Lung (tissue), 12 donors: Measurements from ENCODE around the gene DIPK1C. TPM values are rescaled to one million over a fixed set of nuclear protein-coding genes. Genes with fewer than 3 reads are reported as not detected.

Source experiments
- ATAC-seq: fragments of 200-7000 bp; cut with Tn5 transposase; one replicate; pipeline ENCODE4 v1.9.1; 2020; ENCODE audit warnings: moderate number of reproducible peaks; ENCODE audit not compliant: insufficient read depth, low FRiP score
- DNase-seq, 3 donors: peaks; one replicate each; pipeline ENCODE4 v3.0.0-alpha.2; 2013 to 2017
- H3K27ac ChIP-seq, 2 donors: one replicate each; pipeline ENCODE4 v1.5.1; 2013; ENCODE audit warnings: mild to moderate bottlenecking in 2 of 2, moderate library complexity in 2 of 2, control low read depth in 1 of 2, inconsistent platforms in 1 of 2, low read depth in 1 of 2, low read length in 1 of 2
- H3K27me3 ChIP-seq, 3 donors: one replicate each; pipeline ENCODE4 v1.5.1; 2013; ENCODE audit warnings: low read length in 2 of 3; ENCODE audit not compliant: control insufficient read depth in 3 of 3, insufficient read depth in 3 of 3
- H3K36me3 ChIP-seq, 4 donors: one replicate each; pipeline ENCODE4 v1.5.1; 2013; ENCODE audit warnings: low read length in 4 of 4, mild to moderate bottlenecking in 1 of 4, moderate library complexity in 1 of 4; ENCODE audit not compliant: control insufficient read depth in 4 of 4, insufficient read depth in 4 of 4
- H3K4me1 ChIP-seq, 5 donors: one replicate each; pipeline ENCODE4 v1.5.1; 2013; ENCODE audit warnings: low read length in 5 of 5, mild to moderate bottlenecking in 2 of 5, moderate library complexity in 1 of 5; ENCODE audit not compliant: control insufficient read depth in 5 of 5, insufficient read depth in 5 of 5
- H3K4me3 ChIP-seq: one replicate; pipeline ENCODE4 v1.5.1; 2013; ENCODE audit warnings: mild to moderate bottlenecking, control low read depth, moderate library complexity
- H3K9ac ChIP-seq, 2 donors: one replicate each; pipeline ENCODE4 v1.5.1; 2013; ENCODE audit warnings: low read length in 2 of 2, control low read depth in 1 of 2; ENCODE audit not compliant: insufficient read depth in 1 of 2
- H3K9me3 ChIP-seq, 4 donors: one replicate each; pipeline ENCODE4 v1.5.1; 2013; ENCODE audit warnings: low read length in 3 of 4, mild to moderate bottlenecking in 1 of 4, moderate library complexity in 1 of 4; ENCODE audit not compliant: control insufficient read depth in 4 of 4, insufficient read depth in 3 of 4
- WGBS, 2 donors: extraction: QIAGEN DNeasy Blood & Tissue Kit; methylation state at CpG; one replicate each; pipeline ENCODE4 v1.1.7; 2013; 5-methylcytosine and 5-hydroxymethylcytosine counted together
- polyA plus RNA-seq, 2 donors: library from polyadenylated mRNA; stranded (reverse); fragments of 200-250 nt; gene quantifications; one replicate each; pipeline ENCODE4 v1.2.1, GENCODE V29; 2013
- total RNA-seq, 2 donors: library from RNA; depleted of rRNA in 1 of 2; stranded (reverse); fragments of >200 nt in 1 of 2; gene quantifications; one replicate each; pipeline ENCODE4 v1.2.1, GENCODE V29; 2014 to 2021
- TF ChIP-seq, protein P1 (sequence below): IDR thresholded peaks from 2 replicates; pipeline ENCODE4 v1.5.1; 2012; ENCODE audit warnings: mild to moderate bottlenecking; ENCODE audit errors: control extremely low read depth, extremely low read depth
- donor health status: control.
- donor health status: control.
- donor health status: Bipolar disorder and iron deficiency.
- donor health status: healthy.
- donor health status: DM: yes; HTN: yes; CAD: no.

DIPK1C gene
- total and polyA plus RNA-seq, 4 donors = 0.02 TPM; not detected in 3

GRCh38 chr18:74430806-74431571 is 26.1 kb downstream of the DIPK1C start:
- H3K9ac ChIP-seq = no peak overlapping the region
- peaks cover 0 to 8% (median 3%) of the 10 kb centered on the region in 3 donors for H3K27me3 ChIP-seq
- H3K9me3 ChIP-seq = no peaks in the 10 kb centered on the region
- H3K27ac ChIP-seq = no peak overlapping the region
- DNase-seq (no peak), ATAC-seq (no peak)
- no peaks in the 10 kb centered on the region for H3K36me3 ChIP-seq
- WGBS, 2 donors = 71 to 80% methylated on average over 15 of the region's 15 CpGs
- H3K4me3 ChIP-seq = no peak overlapping the region
- TF ChIP-seq, protein P1, sequence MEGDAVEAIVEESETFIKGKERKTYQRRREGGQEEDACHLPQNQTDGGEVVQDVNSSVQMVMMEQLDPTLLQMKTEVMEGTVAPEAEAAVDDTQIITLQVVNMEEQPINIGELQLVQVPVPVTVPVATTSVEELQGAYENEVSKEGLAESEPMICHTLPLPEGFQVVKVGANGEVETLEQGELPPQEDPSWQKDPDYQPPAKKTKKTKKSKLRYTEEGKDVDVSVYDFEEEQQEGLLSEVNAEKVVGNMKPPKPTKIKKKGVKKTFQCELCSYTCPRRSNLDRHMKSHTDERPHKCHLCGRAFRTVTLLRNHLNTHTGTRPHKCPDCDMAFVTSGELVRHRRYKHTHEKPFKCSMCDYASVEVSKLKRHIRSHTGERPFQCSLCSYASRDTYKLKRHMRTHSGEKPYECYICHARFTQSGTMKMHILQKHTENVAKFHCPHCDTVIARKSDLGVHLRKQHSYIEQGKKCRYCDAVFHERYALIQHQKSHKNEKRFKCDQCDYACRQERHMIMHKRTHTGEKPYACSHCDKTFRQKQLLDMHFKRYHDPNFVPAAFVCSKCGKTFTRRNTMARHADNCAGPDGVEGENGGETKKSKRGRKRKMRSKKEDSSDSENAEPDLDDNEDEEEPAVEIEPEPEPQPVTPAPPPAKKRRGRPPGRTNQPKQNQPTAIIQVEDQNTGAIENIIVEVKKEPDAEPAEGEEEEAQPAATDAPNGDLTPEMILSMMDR = no peak
- peaks cover 0 to 4% (median 0%) of the 10 kb centered on the region in 5 donors for H3K4me1 ChIP-seq

GRCh38 chr18:74430231-74430630 is 26.9 kb downstream of the DIPK1C start:
- 72 to 79% methylated on average over 5 of the region's 5 CpGs for WGBS, 2 donors
- ATAC-seq = no peak
- H3K27ac ChIP-seq = no peak overlapping the region
- no peaks in the 10 kb centered on the region for H3K9me3 ChIP-seq
- no peak overlapping the region for H3K4me3 ChIP-seq
- DNase-seq = no peak
- TF ChIP-seq, protein P1 = no peak
- H3K9ac ChIP-seq = no peak overlapping the region
- no peaks in the 10 kb centered on the region for H3K36me3 ChIP-seq
- H3K27me3 ChIP-seq = peaks cover 0 to 4% (median 0%) of the 10 kb centered on the region in 3 donors
- peaks cover 0 to 4% (median 0%) of the 10 kb centered on the region in 5 donors for H3K4me1 ChIP-seq

DNA sequence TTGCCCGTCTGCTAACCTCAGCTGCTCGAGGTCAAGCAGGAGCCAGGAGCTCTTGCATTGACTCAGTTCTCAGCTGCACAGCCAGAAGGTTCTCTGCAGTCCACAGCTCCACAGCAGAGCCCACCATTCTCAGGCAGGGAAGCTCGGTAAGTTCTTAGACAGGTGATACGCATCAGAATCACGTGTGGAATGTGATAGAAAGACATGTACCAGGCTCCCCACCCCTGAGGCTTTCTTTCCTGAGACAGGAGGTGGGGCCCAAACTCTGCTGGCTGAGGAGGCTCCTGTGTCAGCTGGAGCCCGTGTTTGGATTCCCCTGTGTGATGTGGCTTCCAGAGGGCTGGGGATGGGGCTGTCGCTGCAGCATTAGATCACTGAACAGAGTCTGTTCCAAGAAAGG is 28.0 kb downstream of the DIPK1C start:
- no peak overlapping the region for H3K27ac ChIP-seq
- DNase-seq = no peak
- no peaks in the 10 kb centered on the region for H3K9me3 ChIP-seq
- H3K27me3 ChIP-seq = peaks cover 0 to 4% (median 0%) of the 10 kb centered on the region in 3 donors
- H3K36me3 ChIP-seq = no peaks in the 10 kb centered on the region
- no peak overlapping the region for H3K9ac ChIP-seq
- TF ChIP-seq, protein P1 = no peak
- ATAC-seq = no peak
- H3K4me1 ChIP-seq = no peaks in the 10 kb centered on the region
- WGBS, 2 donors = 62 to 66% methylated on average over 7 of the region's 7 CpGs
- H3K4me3 ChIP-seq = no peak overlapping the region
